GM20431 (cell line): ENCODE data around the gene MRPL53.
"Not testable (repeated sequence)": the region's sequence is repeated elsewhere in the genome, so short reads cannot be mapped to it uniquely, and the experiment has no call there.

Source experiments
- in situ Hi-C: fragments of 300-500 bp; cut with MseI, MboI; formaldehyde crosslinking; loops from one replicate; pipeline ENCODE4 v1.15.0; 2020; ENCODE audit warnings: low sequenced_read_pairs; ENCODE audit not compliant: unreplicated experiment

Gene MRPL53

DNA sequence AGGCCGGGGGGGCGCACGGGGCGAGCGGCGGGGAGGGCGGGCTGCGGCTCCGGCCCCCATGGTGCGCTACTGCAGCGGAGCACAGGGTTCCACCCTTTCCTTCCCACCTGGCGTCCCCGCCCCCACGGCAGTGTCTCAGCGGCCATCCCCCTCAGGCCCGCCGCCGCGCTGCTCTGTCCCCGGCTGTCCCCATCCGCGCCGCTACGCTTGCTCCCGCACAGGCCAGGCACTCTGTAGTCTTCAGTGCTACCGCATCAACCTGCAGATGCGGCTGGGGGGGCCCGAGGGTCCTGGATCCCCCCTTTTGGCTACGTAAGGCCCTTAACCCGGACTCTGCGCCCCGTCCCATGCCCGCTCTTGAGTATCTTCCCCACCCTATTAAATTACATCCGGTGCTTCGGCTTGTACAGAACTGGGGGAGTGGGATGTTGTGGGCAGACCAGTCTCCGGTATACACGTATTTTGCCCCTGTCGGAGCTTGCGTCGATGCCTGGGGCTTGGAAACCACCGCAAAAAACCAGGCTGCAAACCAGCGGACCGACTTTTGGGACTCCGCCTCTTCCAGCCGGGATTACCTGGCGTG lies 14.8 kb downstream of the MRPL53 start:
- in situ Hi-C loops = no loop called here

GRCh38 chr2:74457129-74457548 lies 15.3 kb downstream of the MRPL53 start:
- in situ Hi-C loops = no loop called here

DNA sequence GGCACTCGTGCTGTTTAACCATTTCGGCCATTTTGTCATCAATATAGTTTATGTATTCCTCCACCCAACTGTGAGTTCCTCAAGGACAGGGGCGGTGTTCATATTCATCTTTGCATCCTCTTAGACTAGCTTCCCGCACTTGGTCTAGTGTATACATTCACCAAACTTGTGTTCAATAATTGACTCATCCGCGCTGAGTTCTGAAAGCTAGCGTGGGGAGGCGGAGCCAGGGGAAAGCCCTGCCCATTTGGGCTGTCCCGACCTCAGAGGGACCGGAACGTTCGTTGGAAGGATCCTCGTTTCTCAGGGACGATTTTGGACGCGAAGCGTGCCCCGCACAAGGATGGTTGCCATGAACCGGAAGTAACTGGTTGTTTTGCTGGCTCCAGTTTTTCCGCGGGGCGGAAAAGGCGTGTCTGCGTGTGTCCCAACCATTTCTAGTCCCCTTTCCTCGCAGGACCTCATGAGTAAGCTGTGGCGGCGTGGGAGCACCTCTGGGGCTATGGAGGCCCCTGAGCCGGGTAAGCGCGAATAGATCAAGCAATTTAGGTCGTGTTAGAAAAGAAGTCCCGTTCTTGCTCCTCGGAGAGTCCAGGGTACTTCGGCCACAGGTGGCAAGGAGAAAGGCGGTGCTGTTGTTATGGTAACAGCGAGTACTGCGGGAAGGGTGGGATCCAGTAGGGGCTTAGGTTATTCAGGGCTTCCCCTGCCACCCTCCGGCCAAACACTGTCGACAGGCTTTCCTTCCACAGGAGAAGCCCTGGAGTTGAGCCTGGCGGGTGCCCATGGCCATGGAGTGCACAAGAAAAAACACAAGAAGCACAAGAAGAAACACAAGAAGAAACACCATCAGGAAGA lies 17.6 kb downstream of the MRPL53 start, which contains the start of gene INO80B:
Gene INO80B (plus strand): TSS at position 434 of the 858 bp plus-strand sequence. CDS start 30 bp downstream, at position 464.
- in situ Hi-C loops = no loop called here

- in situ Hi-C loops = no loop called here
Observed at GRCh38 chr2:74450570-74451190, 21.8 kb downstream of the MRPL53 start.

GRCh38 chr2:74448771-74449170 lies 23.7 kb downstream of the MRPL53 start:
- in situ Hi-C loops = no loop called here

DNA sequence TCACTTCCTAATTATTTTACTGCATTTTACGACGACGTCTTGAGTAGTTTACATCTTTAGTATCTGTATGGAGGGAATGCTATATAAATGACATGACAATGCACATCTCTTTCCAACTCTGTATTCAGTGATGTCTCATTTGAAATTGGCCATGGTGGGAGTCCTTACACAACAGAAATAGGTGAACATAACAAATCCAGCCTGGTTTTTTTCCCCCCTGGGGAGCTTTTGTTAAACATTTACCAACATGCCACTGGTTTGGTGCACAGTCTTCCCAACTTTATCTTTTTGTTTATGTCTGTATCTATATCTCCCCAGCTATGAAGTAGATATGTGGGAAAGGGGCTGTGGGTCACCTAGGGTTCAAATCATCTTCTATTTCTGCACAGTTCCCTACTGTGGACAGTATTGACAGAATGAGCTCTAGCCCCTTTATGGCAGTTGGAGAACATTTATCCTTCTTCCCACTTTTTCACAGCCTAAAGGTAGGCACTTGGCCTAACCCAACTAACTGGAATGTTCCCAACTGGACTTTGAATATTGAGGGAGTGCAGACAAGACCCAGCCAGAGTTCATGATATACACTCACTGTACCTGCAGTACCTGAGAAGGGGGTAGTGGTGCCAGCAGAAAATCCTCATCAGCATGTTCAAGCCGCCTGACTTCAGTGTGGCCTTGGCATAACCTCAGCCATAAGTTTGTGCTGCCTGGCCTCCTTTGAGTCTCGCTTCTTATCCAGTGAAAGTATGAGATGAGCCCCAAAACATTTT lies 25.1 kb downstream of the MRPL53 start:
- in situ Hi-C loops = no loop called here

GRCh38 chr2:74444498-74445318 lies 27.8 kb downstream of the MRPL53 start:
- in situ Hi-C loops = no loop called here

GRCh38 chr2:74442483-74443297 lies 29.8 kb downstream of the MRPL53 start:
- in situ Hi-C loops = not testable (repeated sequence)

- in situ Hi-C loops = no loop called here
Observed at GRCh38 chr2:74441690-74442482, 30.6 kb downstream of the MRPL53 start, which contains the start of gene RTKN. RTKN (minus strand) TSS chr2:74441937; CDS start chr2:74441816, 121 bp downstream.

DNA sequence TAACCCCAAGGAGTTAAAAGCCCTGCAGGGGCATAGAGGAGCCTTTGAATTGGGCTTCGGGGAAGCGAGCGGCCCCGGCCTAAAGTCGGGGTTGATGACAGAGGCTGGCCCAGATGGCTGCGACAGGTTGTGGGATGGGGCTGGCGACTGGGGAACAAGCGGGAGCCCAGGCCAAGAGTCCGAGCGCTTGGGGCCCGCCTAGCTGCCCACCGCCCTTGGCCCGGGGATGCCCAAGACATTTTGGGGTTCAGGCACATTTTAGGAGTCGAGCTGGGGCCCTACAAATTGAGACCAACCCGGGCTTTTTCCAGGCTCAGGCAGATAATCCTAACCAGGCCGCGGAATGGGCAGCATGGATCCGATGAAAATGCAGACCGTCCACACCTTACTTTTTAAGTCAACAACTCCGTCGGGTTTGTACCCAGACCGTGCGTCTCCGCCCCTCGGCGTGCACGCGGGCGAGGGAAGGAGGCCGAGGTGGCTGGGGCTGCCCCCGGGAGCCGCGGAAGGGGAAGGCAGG lies 31.2 kb downstream of the MRPL53 start:
- in situ Hi-C loops = no loop called here

DNA sequence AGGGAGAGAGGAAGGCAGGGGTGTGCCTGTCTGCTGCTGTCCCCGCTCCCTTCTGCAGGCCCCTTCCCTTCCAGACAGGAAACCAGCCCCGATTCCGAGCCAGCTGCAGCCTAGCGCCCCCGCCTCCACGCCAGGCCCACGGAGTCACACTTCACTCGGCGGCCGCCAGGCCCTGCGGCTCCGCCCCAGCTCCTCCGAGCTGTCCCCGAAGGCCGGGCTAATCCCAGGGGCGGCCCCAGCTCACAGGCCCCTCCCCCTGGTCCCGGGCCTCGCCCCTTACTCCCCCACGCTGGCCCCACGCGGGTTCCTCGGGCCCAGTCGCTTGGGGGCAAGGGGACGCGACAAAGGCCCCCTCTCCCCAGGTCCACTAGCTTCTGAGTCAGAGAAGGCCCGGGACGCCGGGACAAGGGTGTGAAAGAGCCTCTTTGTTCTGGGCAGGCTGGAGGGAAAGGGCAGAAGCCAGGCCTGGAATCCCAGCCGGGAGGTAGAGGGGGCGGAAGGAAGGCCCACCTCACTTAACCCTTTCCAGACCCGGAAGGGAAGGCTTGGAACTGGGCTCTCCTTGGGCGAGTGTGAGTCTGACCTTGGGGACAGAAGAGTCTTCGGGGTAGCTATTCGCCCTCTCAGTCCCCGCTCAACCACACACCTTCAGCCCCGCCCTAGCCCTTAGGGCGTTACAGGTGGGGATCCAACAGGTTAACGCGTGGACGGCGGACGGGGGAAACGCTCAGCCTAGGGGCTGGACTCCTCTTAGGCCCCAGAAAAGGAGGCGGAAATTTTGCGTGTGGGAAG lies 31.9 kb downstream of the MRPL53 start:
- in situ Hi-C loops = no loop called here

DNA sequence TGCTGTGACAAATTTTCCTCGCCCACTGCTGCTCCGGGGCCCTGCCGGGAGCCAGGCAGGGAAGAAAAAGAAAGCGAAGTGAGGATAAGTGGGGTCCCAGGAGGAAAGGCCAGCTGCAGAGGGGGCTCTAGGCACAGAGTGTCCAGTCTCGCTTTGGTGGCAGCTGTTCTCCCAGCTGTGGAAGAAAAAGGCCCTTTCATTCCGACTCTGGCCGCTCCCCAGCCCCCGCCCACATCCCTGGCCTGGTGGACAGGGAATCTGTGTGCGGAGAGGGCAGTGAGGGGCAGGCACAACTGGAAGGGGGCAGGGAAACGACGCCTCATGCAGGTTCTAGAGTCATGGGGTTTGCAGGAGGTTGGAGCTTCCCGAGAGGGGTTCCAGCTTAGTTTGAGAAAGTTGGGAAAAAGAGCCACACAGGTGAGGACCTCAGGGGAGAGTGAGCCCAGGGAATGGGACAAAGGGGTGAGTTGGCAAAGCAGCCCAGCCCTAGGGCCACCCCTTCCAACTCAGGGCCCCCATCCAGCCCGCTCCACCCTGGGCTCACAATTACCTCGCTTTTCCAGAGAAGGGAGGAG lies 32.6 kb downstream of the MRPL53 start:
- in situ Hi-C loops = no loop called here

DNA sequence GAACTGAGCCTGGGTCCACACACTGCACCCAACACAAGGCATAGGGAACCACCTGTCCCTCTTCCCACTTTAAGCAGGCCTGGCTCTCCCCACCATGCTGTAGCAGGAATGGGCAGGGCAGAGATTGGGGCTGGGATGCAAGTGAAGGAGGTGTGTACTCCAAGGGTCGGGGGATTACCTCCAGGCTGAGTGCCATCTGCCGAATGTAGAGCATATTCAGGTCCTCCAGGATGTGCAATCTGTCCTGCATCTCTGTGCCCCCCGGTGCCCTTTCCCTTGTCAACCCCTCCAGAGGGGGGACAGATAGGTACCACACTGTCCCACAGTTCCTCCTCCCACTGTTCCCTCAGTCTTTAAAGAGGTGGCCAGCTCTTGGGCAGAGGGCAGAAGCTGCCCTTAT lies 33.1 kb downstream of the MRPL53 start:
- in situ Hi-C loops = no loop called here

DNA sequence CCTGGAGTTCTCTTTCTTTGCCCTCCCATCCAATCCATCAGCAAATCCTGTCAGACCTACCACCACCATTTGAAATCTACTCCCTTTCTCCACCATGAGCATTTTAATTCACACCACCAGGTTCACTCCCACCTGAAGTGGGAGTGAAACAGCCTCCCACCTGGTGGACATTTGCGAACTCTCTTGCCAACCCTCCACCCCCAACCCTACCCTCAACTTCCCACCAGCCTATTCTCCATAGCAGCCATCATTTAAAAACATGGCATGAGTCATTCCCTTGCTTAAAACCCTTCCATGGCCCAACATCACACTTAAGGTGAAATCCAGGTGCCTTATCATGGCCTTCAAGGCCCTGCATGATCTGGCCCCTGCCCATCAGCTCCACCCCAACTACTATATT lies 34.2 kb downstream of the MRPL53 start:
- in situ Hi-C loops = no loop called here

DNA sequence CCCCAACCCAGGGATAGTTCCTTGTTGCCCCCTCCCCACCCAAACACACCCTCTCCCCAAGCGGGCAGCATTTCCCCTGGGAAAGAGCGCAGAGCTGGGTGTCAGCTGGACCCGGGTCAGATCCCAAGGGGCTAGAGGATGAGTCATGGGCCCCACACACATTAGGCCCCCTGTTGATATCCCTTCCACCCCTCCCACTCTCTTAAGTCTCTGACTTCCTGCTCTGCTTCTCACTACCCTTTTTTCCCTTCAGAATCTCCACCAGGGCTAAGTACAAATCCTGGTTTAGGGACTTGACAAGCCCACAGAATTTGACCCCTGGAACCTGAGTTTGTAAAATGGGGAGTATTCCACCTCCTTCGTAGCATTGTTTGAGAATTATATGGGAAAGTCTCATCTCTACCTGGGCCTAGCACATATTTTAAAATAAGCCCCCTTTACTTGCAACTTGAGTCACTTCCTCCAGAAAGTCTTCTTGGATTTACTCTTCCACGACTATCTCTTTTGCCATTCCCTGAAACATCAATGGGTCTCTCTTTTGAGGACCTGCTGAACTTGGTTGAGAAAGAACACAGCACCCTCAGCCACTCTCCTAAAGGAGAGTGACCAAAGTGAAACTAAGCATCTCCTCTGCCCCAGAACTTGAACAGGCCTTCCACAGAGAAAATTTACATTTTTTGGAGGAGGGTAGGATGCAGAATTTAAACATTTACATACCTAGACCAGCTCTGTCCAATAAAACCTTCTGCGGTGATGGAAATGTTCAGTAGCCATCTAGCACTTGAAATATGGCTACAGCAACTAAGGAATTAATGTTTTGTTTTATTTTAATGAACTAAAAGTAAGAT lies 35.4 kb downstream of the MRPL53 start:
- in situ Hi-C loops = no loop called here
